Vagina (tissue), 2 donors: Measurements from ENCODE around the gene FAM156A. TPM values are rescaled to one million over a fixed set of nuclear protein-coding genes. Genes with fewer than 3 reads are reported as not detected.
"Not testable (repeated sequence)": the region's sequence is repeated elsewhere in the genome, so short reads cannot be mapped to it uniquely, and the experiment has no call there.

Experiments used
- DNase-seq, 2 donors: peaks; one replicate each; pipeline ENCODE4 v3.0.0-alpha.2; 2017; ENCODE audit errors: extremely low spot score in 2 of 2
- H3K27ac ChIP-seq: fragments of 200-600 bp; sonication (generic); one replicate; pipeline ENCODE4 v1.5.1; 2019
- H3K27me3 ChIP-seq: fragments of 200-600 bp; sonication (generic); one replicate; pipeline ENCODE4 v1.5.1; 2019
- H3K36me3 ChIP-seq, 2 donors: fragments of 200-600 bp; sonication (generic); one replicate each; pipeline ENCODE4 v1.5.1; 2017 to 2019
- H3K4me1 ChIP-seq: fragments of 200-600 bp; sonication (generic); one replicate; pipeline ENCODE4 v1.5.1; 2019
- H3K4me3 ChIP-seq, 2 donors: fragments of 200-600 bp; sonication (generic); 1 replicate in 1 of 2; 2 replicates in 1 of 2; pipeline ENCODE4 v1.5.1; 2016 to 2019
- H3K9me3 ChIP-seq: fragments of 200-600 bp; sonication (generic); one replicate; pipeline ENCODE4 v1.5.1; 2019
- CTCF ChIP-seq, 3 experiments: fragments of 450-650 bp in 2 of 3; fragments of 200-600 bp in 1 of 3; sonication (generic) in 1 of 3; IDR thresholded peaks; one replicate each; pipeline ENCODE4 v1.5.1; 2017 to 2019; ENCODE audit warnings: antibody characterized with exemption in 3 of 3, mild to moderate bottlenecking in 2 of 3, moderate library complexity in 2 of 3
- POLR2A ChIP-seq, 2 donors: fragments of 450-650 bp; IDR thresholded peaks; one replicate each; pipeline ENCODE4 v1.6.1; 2017; ENCODE audit warnings: antibody characterized with exemption in 2 of 2, mild to moderate bottlenecking in 2 of 2, moderate library complexity in 2 of 2
- POLR2AphosphoS5 ChIP-seq, 2 donors: sonication (generic); formaldehyde crosslinking; IDR thresholded peaks; one replicate each; pipeline ENCODE4 v1.9.0; 2017; ENCODE audit warnings: antibody characterized with exemption in 2 of 2, mild to moderate bottlenecking in 2 of 2, low read depth in 1 of 2; ENCODE audit not compliant: insufficient read depth in 1 of 2
- intact Hi-C: fragments of 100-400 bp; cut with DNase I; formaldehyde crosslinking; loops from one replicate; pipeline ENCODE4 v1.15.1; 2023
- total RNA-seq: library from RNA; depleted of rRNA; stranded (reverse); fragments of >200 nt; gene quantifications from one replicate; pipeline ENCODE4 v1.2.3, GENCODE V29; 2016

Gene FAM156A
- total RNA-seq, 1 donor from 2014 or later: 14.7 TPM

GRCh38 chrX:52979993-52980392 is 21.7 kb upstream of the FAM156A start:
- no peak for DNase-seq
- Histone ChIP-seq H3K27ac (no peak overlapping the region), H3K27me3 (no peaks in the 10 kb centered on the region), H3K4me1 (no peaks in the 10 kb centered on the region), H3K36me3 (no peaks in the 10 kb centered on the region), H3K4me3 (no peak overlapping the region), H3K9me3 (no peaks in the 10 kb centered on the region)
- intact Hi-C loops: no loop called here
- TF ChIP-seq POLR2A (IDR thresholded peaks at IDR 0.05) (no peak), POLR2AphosphoS5 (IDR thresholded peaks at IDR 0.05; ENCODE audit: insufficient read depth in 1 of 2, low read depth in 1 of 2) (no peak), CTCF (IDR thresholded peaks at IDR 0.05) (no peak)

GRCh38 chrX:52979568-52979967 is 21.2 kb upstream of the FAM156A start:
- H3K4me3 ChIP-seq: no peak overlapping the region
- no peak overlapping the region for H3K27ac ChIP-seq
- H3K9me3 ChIP-seq: no peaks in the 10 kb centered on the region
- no peaks in the 10 kb centered on the region for H3K4me1 ChIP-seq
- no peak for DNase-seq
- H3K27me3 ChIP-seq: no peaks in the 10 kb centered on the region
- intact Hi-C loops: no loop called here
- H3K36me3 ChIP-seq: no peaks in the 10 kb centered on the region
- TF ChIP-seq POLR2A (IDR thresholded peaks at IDR 0.05) (no peak), CTCF (IDR thresholded peaks at IDR 0.05) (no peak), POLR2AphosphoS5 (IDR thresholded peaks at IDR 0.05; ENCODE audit: insufficient read depth in 1 of 2, low read depth in 1 of 2) (no peak)

GRCh38 chrX:52977953-52978352 is 19.6 kb upstream of the FAM156A start:
- Histone ChIP-seq H3K4me1 (no peaks in the 10 kb centered on the region), H3K27ac (no peak overlapping the region), H3K4me3 (no peak overlapping the region), H3K36me3 (no peaks in the 10 kb centered on the region), H3K9me3 (no peaks in the 10 kb centered on the region), H3K27me3 (no peaks in the 10 kb centered on the region)
- intact Hi-C loops: no loop called here
- TF ChIP-seq POLR2AphosphoS5 (IDR thresholded peaks at IDR 0.05; ENCODE audit: insufficient read depth in 1 of 2, low read depth in 1 of 2): no peak
- TF ChIP-seq POLR2A (IDR thresholded peaks at IDR 0.05): no peak
- no peak for TF ChIP-seq CTCF (IDR thresholded peaks at IDR 0.05)
- no peak for DNase-seq

GRCh38 chrX:52975576-52975975 is 17.3 kb upstream of the FAM156A start:
- DNase-seq: not testable (repeated sequence)

GRCh38 chrX:52974336-52974992 is 16.1 kb upstream of the FAM156A start:
- H3K27me3 ChIP-seq, DNase-seq, H3K27ac ChIP-seq, H3K36me3 ChIP-seq, H3K4me3 ChIP-seq, intact Hi-C loops, H3K9me3 ChIP-seq, H3K4me1 ChIP-seq: not testable (repeated sequence)

More at GRCh38 chrX:52975576-52975975, 17.3 kb upstream of the FAM156A start:
- H3K4me1 ChIP-seq, H3K4me3 ChIP-seq, H3K36me3 ChIP-seq, intact Hi-C loops, H3K27ac ChIP-seq, H3K27me3 ChIP-seq, H3K9me3 ChIP-seq: not testable (repeated sequence)

- H3K9me3 ChIP-seq, H3K36me3 ChIP-seq, H3K4me3 ChIP-seq, H3K4me1 ChIP-seq, H3K27ac ChIP-seq, intact Hi-C loops, H3K27me3 ChIP-seq, DNase-seq: not testable (repeated sequence)
These were observed 9.6 kb upstream of the FAM156A start for GRCh38 chrX:52967922-52968321.

GRCh38 chrX:52966993-52967738 is 8.8 kb upstream of the FAM156A start:
- H3K27ac ChIP-seq, H3K9me3 ChIP-seq, H3K36me3 ChIP-seq, H3K27me3 ChIP-seq, H3K4me1 ChIP-seq, H3K4me3 ChIP-seq, intact Hi-C loops, DNase-seq: not testable (repeated sequence)

- H3K4me3 ChIP-seq, H3K27me3 ChIP-seq, H3K36me3 ChIP-seq, H3K27ac ChIP-seq, intact Hi-C loops, H3K4me1 ChIP-seq, H3K9me3 ChIP-seq, DNase-seq: not testable (repeated sequence)
These were observed 643 bp upstream of the FAM156A start for GRCh38 chrX:52958961-52959360.

- H3K4me3 ChIP-seq, H3K9me3 ChIP-seq, H3K27me3 ChIP-seq, H3K4me1 ChIP-seq, DNase-seq, intact Hi-C loops, H3K27ac ChIP-seq, H3K36me3 ChIP-seq: not testable (repeated sequence)
These were observed 8.4 kb downstream of the FAM156A start for GRCh38 chrX:52949884-52950283.

- DNase-seq, H3K4me3 ChIP-seq, intact Hi-C loops, H3K4me1 ChIP-seq, H3K27ac ChIP-seq, H3K27me3 ChIP-seq, H3K36me3 ChIP-seq, H3K9me3 ChIP-seq: not testable (repeated sequence)
These were observed 9.0 kb downstream of the FAM156A start for GRCh38 chrX:52949325-52949724.
